Stimulated activated naive CD8-positive, alpha-beta T cell treated with anti-CD3 and anti-CD28 coated beads, Interleukin-15, amount 100 ng/mL, for 72 hours (primary cell): Measurements from ENCODE around the gene TRAPPC3L.

Experiments
- ATAC-seq: fragments of 150-1000 bp; cut with Tn5 transposase; 2 replicates; pipeline ENCODE4 v1.10.0; 2021; ENCODE audit warnings: mild to moderate bottlenecking, moderate library complexity
- DNase-seq, 2 donors: peaks; one replicate each; pipeline ENCODE4 v3.0.0; 2021 to 2022
- H3K27ac Mint-ChIP-seq, 2 donors: one replicate each; pipeline ENCODE4 v1.8.0; 2022; ENCODE audit warnings: mild to moderate bottlenecking in 2 of 2, mixed read lengths in 2 of 2, moderate library complexity in 2 of 2
- H3K27me3 Mint-ChIP-seq: one replicate; pipeline ENCODE4 v1.8.0; 2022; ENCODE audit warnings: mixed read lengths
- H3K4me1 Mint-ChIP-seq: one replicate; pipeline ENCODE4 v1.8.0; 2022; ENCODE audit warnings: mild to moderate bottlenecking, mixed read lengths
- H3K4me3 Mint-ChIP-seq, 2 donors: one replicate each; pipeline ENCODE4 v1.8.0; 2022; ENCODE audit warnings: mild to moderate bottlenecking in 2 of 2, mixed read lengths in 2 of 2, moderate library complexity in 1 of 2
- H3K9me3 Mint-ChIP-seq, 2 donors: one replicate each; pipeline ENCODE4 v1.8.0; 2022; ENCODE audit warnings: mixed read lengths in 2 of 2

TRAPPC3L gene

GRCh38 chr6:116564311-116564710 lies 18.8 kb upstream of the TRAPPC3L start:
- H3K9me3 Mint-ChIP-seq, result no peaks in the 10 kb centered on the region
- peaks cover 17% of the 10 kb centered on the region for H3K27me3 Mint-ChIP-seq
- DNase-seq, result no peak
- peaks cover 24% of the 10 kb centered on the region for H3K4me1 Mint-ChIP-seq
- peak overlapping the region; percentile 65 to 75 for H3K4me3 Mint-ChIP-seq
- no peak overlapping the region for H3K27ac Mint-ChIP-seq
- ATAC-seq, result no peak

- no peak for DNase-seq
- H3K27me3 Mint-ChIP-seq, result peaks cover 17% of the 10 kb centered on the region
- ATAC-seq, result no peak
- peaks cover 19% of the 10 kb centered on the region for H3K4me1 Mint-ChIP-seq
- peak overlapping the region in 1 of 2 donors; percentile 65 for H3K4me3 Mint-ChIP-seq
- no peak overlapping the region for H3K27ac Mint-ChIP-seq
- H3K9me3 Mint-ChIP-seq, result no peaks in the 10 kb centered on the region
Observed at GRCh38 chr6:116563830-116564229, 18.3 kb upstream of the TRAPPC3L start.

GRCh38 chr6:116562614-116563013 lies 17.1 kb upstream of the TRAPPC3L start:
- Mint-ChIP-seq H3K4me3 (no peak overlapping the region), H3K9me3 (no peaks in the 10 kb centered on the region)
- DNase-seq, result no peak

GRCh38 chr6:116562019-116562403 lies 16.5 kb upstream of the TRAPPC3L start:
- H3K27ac Mint-ChIP-seq, result no peak overlapping the region

More at GRCh38 chr6:116562614-116563013, 17.1 kb upstream of the TRAPPC3L start:
- Mint-ChIP-seq H3K27me3 (peaks cover 17% of the 10 kb centered on the region), H3K27ac (no peak overlapping the region), H3K4me1 (peaks cover 16% of the 10 kb centered on the region)
- no peak for ATAC-seq

GRCh38 chr6:116561377-116562018 lies 16.0 kb upstream of the TRAPPC3L start:
- Mint-ChIP-seq H3K9me3 (no peaks in the 10 kb centered on the region), H3K27me3 (peaks cover 17% of the 10 kb centered on the region), H3K27ac (no peak overlapping the region), H3K4me3 (no peak overlapping the region), H3K4me1 (peaks cover 16% of the 10 kb centered on the region)
- ATAC-seq (peak; percentile 61), DNase-seq (peak; percentile 54 to 55)

More at GRCh38 chr6:116562019-116562403, 16.5 kb upstream of the TRAPPC3L start:
- Mint-ChIP-seq H3K9me3 (no peaks in the 10 kb centered on the region), H3K27me3 (peaks cover 17% of the 10 kb centered on the region), H3K4me3 (no peak overlapping the region), H3K4me1 (peaks cover 16% of the 10 kb centered on the region)
- no peak for DNase-seq
- ATAC-seq, result no peak

GRCh38 chr6:116560130-116560529 lies 14.6 kb upstream of the TRAPPC3L start:
- no peak for ATAC-seq
- Mint-ChIP-seq H3K4me1 (peaks cover 10% of the 10 kb centered on the region), H3K4me3 (no peak overlapping the region), H3K27ac (no peak overlapping the region), H3K9me3 (no peaks in the 10 kb centered on the region), H3K27me3 (peaks cover 17% of the 10 kb centered on the region)
- no peak for DNase-seq

GRCh38 chr6:116557893-116558292 lies 12.4 kb upstream of the TRAPPC3L start:
- peaks cover 17% of the 10 kb centered on the region for H3K27me3 Mint-ChIP-seq
- DNase-seq (no peak), ATAC-seq (no peak)
- H3K4me1 Mint-ChIP-seq, result no peaks in the 10 kb centered on the region
- H3K27ac Mint-ChIP-seq, result no peak overlapping the region
- no peaks in the 10 kb centered on the region for H3K9me3 Mint-ChIP-seq
- no peak overlapping the region for H3K4me3 Mint-ChIP-seq

- Mint-ChIP-seq H3K4me1 (no peaks in the 10 kb centered on the region), H3K9me3 (no peaks in the 10 kb centered on the region), H3K27ac (no peak overlapping the region), H3K4me3 (no peak overlapping the region), H3K27me3 (peaks cover 10% of the 10 kb centered on the region)
- no peak for ATAC-seq
- DNase-seq, result no peak
Observed at GRCh38 chr6:116556814-116557415, 11.4 kb upstream of the TRAPPC3L start.

- Mint-ChIP-seq H3K9me3 (no peaks in the 10 kb centered on the region), H3K4me1 (no peaks in the 10 kb centered on the region), H3K27ac (no peak overlapping the region), H3K27me3 (peaks cover 12% of the 10 kb centered on the region), H3K4me3 (no peak overlapping the region)
- ATAC-seq (no peak), DNase-seq (no peak)
Observed at GRCh38 chr6:116556065-116556464, 10.6 kb upstream of the TRAPPC3L start.

- H3K4me3 Mint-ChIP-seq, result no peak within 1 kb of the TSS
- ATAC-seq (no peak), DNase-seq (no peak)
- no peaks in the 10 kb centered on the region for H3K4me1 Mint-ChIP-seq
- peaks cover 18% of the 10 kb centered on the region for H3K27me3 Mint-ChIP-seq
- H3K9me3 Mint-ChIP-seq, result no peaks in the 10 kb centered on the region
- H3K27ac Mint-ChIP-seq, result no peak within 1 kb of the TSS
Observed at GRCh38 chr6:116553451-116553850, 8.0 kb upstream of the TRAPPC3L start, which contains the start of gene CALHM4. CALHM4 (plus strand) TSS chr6:116553751; CDS start chr6:116553794, 43 bp downstream.

GRCh38 chr6:116550796-116551195 lies 5.3 kb upstream of the TRAPPC3L start:
- no peak for DNase-seq
- no peaks in the 10 kb centered on the region for H3K4me1 Mint-ChIP-seq
- H3K9me3 Mint-ChIP-seq, result no peaks in the 10 kb centered on the region
- no peak overlapping the region for H3K4me3 Mint-ChIP-seq
- peaks cover 18% of the 10 kb centered on the region for H3K27me3 Mint-ChIP-seq
- H3K27ac Mint-ChIP-seq, result no peak overlapping the region
- ATAC-seq, result no peak

- H3K9me3 Mint-ChIP-seq, result no peaks in the 10 kb centered on the region
- ATAC-seq (no peak), DNase-seq (no peak)
- no peaks in the 10 kb centered on the region for H3K4me1 Mint-ChIP-seq
- H3K4me3 Mint-ChIP-seq, result no peak overlapping the region
- H3K27ac Mint-ChIP-seq, result no peak overlapping the region
- H3K27me3 Mint-ChIP-seq, result peaks cover 20% of the 10 kb centered on the region
Observed at GRCh38 chr6:116547358-116547757, 1.9 kb upstream of the TRAPPC3L start.

- ATAC-seq (no peak), DNase-seq (no peak)
- Mint-ChIP-seq H3K4me1 (no peaks in the 10 kb centered on the region), H3K27ac (no peak overlapping the region), H3K9me3 (no peaks in the 10 kb centered on the region), H3K27me3 (peaks cover 26% of the 10 kb centered on the region), H3K4me3 (no peak overlapping the region)
Observed at GRCh38 chr6:116543149-116543548, 2.3 kb downstream of the TRAPPC3L start.

GRCh38 chr6:116542426-116542825 lies 3.1 kb downstream of the TRAPPC3L start:
- ATAC-seq (no peak), DNase-seq (no peak)
- Mint-ChIP-seq H3K4me1 (no peaks in the 10 kb centered on the region), H3K9me3 (no peaks in the 10 kb centered on the region), H3K27me3 (peaks cover 26% of the 10 kb centered on the region), H3K4me3 (no peak overlapping the region), H3K27ac (no peak overlapping the region)

- no peaks in the 10 kb centered on the region for H3K4me1 Mint-ChIP-seq
- H3K27me3 Mint-ChIP-seq, result peaks cover 20% of the 10 kb centered on the region
- ATAC-seq (peak; percentile 57), DNase-seq (peak; percentile 18 to 32)
- no peak overlapping the region for H3K27ac Mint-ChIP-seq
- no peak overlapping the region for H3K4me3 Mint-ChIP-seq
- no peaks in the 10 kb centered on the region for H3K9me3 Mint-ChIP-seq
Observed at GRCh38 chr6:116536216-116536621, 9.3 kb downstream of the TRAPPC3L start.

GRCh38 chr6:116535109-116535508 lies 10.4 kb downstream of the TRAPPC3L start:
- Mint-ChIP-seq H3K4me3 (no peak overlapping the region), H3K4me1 (no peaks in the 10 kb centered on the region), H3K9me3 (no peaks in the 10 kb centered on the region), H3K27ac (no peak overlapping the region), H3K27me3 (peaks cover 18% of the 10 kb centered on the region)
- DNase-seq (no peak), ATAC-seq (no peak)
